HepG2 (cell line): Measurements from ENCODE around the gene HAX1. TPM values are rescaled to one million over a fixed set of nuclear protein-coding genes. Genes with fewer than 3 reads are reported as not detected.

Experiments
- ATAC-seq: fragments of 200-7000 bp; cut with Tn5 transposase; 3 replicates; pipeline ENCODE4 v1.9.1; 2020; ENCODE audit warnings: mild to moderate bottlenecking, moderate library complexity
- BruUV-seq: library from RNA; stranded (reverse); fragments of 400-500 nt; replicated peaks from 2 replicates; lab custom pipeline; 2021; lab: Mats Ljungman, UMichigan
- CTCF ChIA-PET: fragments of 300-600 bp; formaldehyde crosslinking; extraction: SDS; loops from one replicate; lab custom pipeline; 2021; ENCODE audit warnings: low total read pairs, inconsistent platforms, low intra/inter-chr PET ratio; lab: Yijun Ruan, JAX
- POLR2A ChIA-PET: fragments of 350-600 bp; sonication (Branson Sonifier 250); formaldehyde crosslinking; loops from one replicate; lab custom pipeline; 2020; ENCODE audit warnings: antibody characterized with exemption, inconsistent platforms; lab: Yijun Ruan, JAX
- DNase-seq: peaks from one replicate; pipeline ENCODE4 v3.0.0-alpha.2; 2015; ENCODE audit warnings: low spot score
- FAIRE-seq: peaks from 3 replicates; lab custom pipeline; 2011; peaks lifted over from hg19 to GRCh38; lab: Jason Lieb, UNC
- H2AFZ ChIP-seq: one replicate; pipeline ENCODE4 v1.6.1; 2011; ENCODE audit warnings: low read length, inconsistent platforms
- H3K27ac ChIP-seq: fragments of 300-600 bp; 3 replicates; pipeline ENCODE4 v1.8.0; 2011; ENCODE audit warnings: mixed run types, mild to moderate bottlenecking, mixed read lengths, low read length, inconsistent platforms; ENCODE audit not compliant: insufficient read depth; ENCODE audit errors: extremely low read length
- H3K27me3 ChIP-seq, 2 experiments: fragments of 200-600 bp in 1 of 2; 2 replicates in 1 of 2; 3 replicates in 1 of 2; pipeline versions ENCODE4 v1.6.0 to v1.8.0; 2011; ENCODE audit warnings: low read length in 2 of 2, mild to moderate bottlenecking in 2 of 2, moderate library complexity in 2 of 2, inconsistent platforms in 1 of 2; ENCODE audit not compliant: insufficient read depth in 2 of 2, control insufficient read depth in 1 of 2
- H3K36me3 ChIP-seq, 2 experiments: fragments of 200-600 bp in 1 of 2; replicated peaks in 1 of 2; 2 replicates in 1 of 2; 3 replicates in 1 of 2; pipeline versions ENCODE4 v1.5.1 to v1.8.0; 2011; ENCODE audit warnings: low read length in 2 of 2, inconsistent platforms in 1 of 2; ENCODE audit not compliant: insufficient read depth in 2 of 2, control insufficient read depth in 1 of 2
- H3K4me1 ChIP-seq: 2 replicates; pipeline ENCODE4 v1.5.1; 2012; ENCODE audit warnings: low read length, inconsistent platforms; ENCODE audit not compliant: insufficient read depth
- H3K4me2 ChIP-seq: 2 replicates; pipeline ENCODE4 v1.6.0; 2011; ENCODE audit warnings: low read depth, low read length, inconsistent platforms
- H3K4me3 ChIP-seq, 3 experiments: fragments of 200-600 bp in 1 of 3; sonication (generic), shearing (Covaris generic) in 1 of 3; replicated peaks in 1 of 3; 2 replicates each; pipeline ENCODE4 v1.5.1; 2011 to 2016; ENCODE audit warnings: low read length in 3 of 3, inconsistent platforms in 2 of 3, low read depth in 2 of 3, mild to moderate bottlenecking in 2 of 3, control low read depth in 1 of 3, mixed read lengths in 1 of 3; ENCODE audit not compliant: insufficient read depth in 1 of 3
- H3K79me2 ChIP-seq: one replicate; pipeline ENCODE4 v1.6.1; 2011; ENCODE audit warnings: low read length, inconsistent platforms; ENCODE audit not compliant: insufficient read depth
- H3K9ac ChIP-seq: 2 replicates; pipeline ENCODE4 v1.6.0; 2011; ENCODE audit warnings: mild to moderate bottlenecking, low read depth, low read length, inconsistent platforms; ENCODE audit not compliant: insufficient read depth
- H3K9me3 ChIP-seq: 2 replicates; pipeline ENCODE4 v1.5.1; 2012; ENCODE audit warnings: mild to moderate bottlenecking, low read length
- H4K20me1 ChIP-seq: 2 replicates; pipeline ENCODE4 v1.6.0; 2011; ENCODE audit warnings: inconsistent platforms, mild to moderate bottlenecking, low read length, moderate library complexity; ENCODE audit not compliant: insufficient read depth
- AGO1 ChIP-seq: fragments of 200-400 bp; formaldehyde crosslinking; IDR thresholded peaks from 2 replicates; pipeline ENCODE4 v1.6.1; 2017; ENCODE audit warnings: mild to moderate bottlenecking, low read depth, low read length, moderate library complexity; ENCODE audit not compliant: poor library complexity, severe bottlenecking
- AGO2 ChIP-seq: fragments of 200-400 bp; formaldehyde crosslinking; optimal IDR thresholded peaks from 2 replicates; pipeline ENCODE3; 2017; ENCODE audit warnings: mild to moderate bottlenecking, low read depth, low read length, moderate library complexity
- MAFF ChIP-seq: IDR thresholded peaks from 2 replicates; pipeline ENCODE4 v1.6.1; 2011; ENCODE audit warnings: low read depth, low read length, improper control_type of control experiment
- MAFK ChIP-seq, 2 experiments: IDR thresholded peaks in 1 of 2; conservative IDR thresholded peaks in 1 of 2; 2 replicates each; pipeline ENCODE4 v1.6.1; 2011; ENCODE audit warnings: improper control_type of control experiment in 2 of 2, low read length in 2 of 2
- ZBTB3 ChIP-seq: sonication (generic); formaldehyde crosslinking; IDR thresholded peaks from 2 replicates; pipeline ENCODE4 v1.4.0; 2020; ENCODE audit warnings: low read depth, mild to moderate bottlenecking, moderate library complexity, missing genetic modification reagents, borderline replicate concordance
- ZNF598 ChIP-seq: sonication (generic); formaldehyde crosslinking; IDR thresholded peaks from 2 replicates; pipeline ENCODE4 v1.5.1; 2020; ENCODE audit warnings: mild to moderate bottlenecking, missing genetic modification reagents, borderline replicate concordance
- ZNF747 ChIP-seq: sonication (generic); formaldehyde crosslinking; IDR thresholded peaks from 2 replicates; pipeline ENCODE4 v1.8.1; 2023; ENCODE audit warnings: missing genetic modification reagents, mild to moderate bottlenecking, borderline replicate concordance
- WGBS: methylation state at CpG from one replicate; pipeline ENCODE4 v1.1.6; 2017; ENCODE audit warnings: low lambda C conversion rate; 5-methylcytosine and 5-hydroxymethylcytosine counted together
- in situ Hi-C: cut with HindIII; loops from 2 replicates; pipeline ENCODE4 v1.10.0; 2017; ENCODE audit warnings: low pct_unique_long_range_greater_than_20kb; ENCODE audit not compliant: extremely low pct_ligation_motif_present
- intact Hi-C: fragments of 100-400 bp; cut with micrococcal nuclease; formaldehyde crosslinking; loops from one replicate; pipeline ENCODE4 v1.10.0; 2022; ENCODE audit not compliant: unreplicated experiment
- polyA plus RNA-seq, 8 experiments: library from polyadenylated mRNA; depleted of rRNA in 3 of 8; stranded (reverse) in 7 of 8; unstranded in 1 of 8; fragments of >200 nt; fragmentation: Illumina TruSeq in 4 of 8; extraction: Trizol in 4 of 8; gene quantifications; 2 replicates each; pipeline versions ENCODE4 v1.2.1 to v1.2.3, GENCODE V29; 2011 to 2016; ENCODE audit warnings: low read depth in 4 of 8, missing spikeins in 1 of 8, mixed read lengths in 1 of 8; ENCODE audit not compliant: insufficient read depth in 1 of 8
- total RNA-seq, 5 experiments: library from RNA; depleted of rRNA; stranded (reverse); fragments of >200 nt; fragmentation: Illumina TruSeq; extraction: Trizol; gene quantifications; 2 replicates each; pipeline ENCODE4 v1.2.3, GENCODE V29; 2016; ENCODE audit warnings: low read depth in 1 of 5
- TF ChIP-seq, protein P1 (sequence below), 2 experiments: sonication (generic) in 1 of 2; formaldehyde crosslinking in 1 of 2; IDR thresholded peaks; 2 replicates each; pipeline versions ENCODE4 v1.6.1 to v1.9.0; 2014 to 2022; ENCODE audit warnings: antibody characterized with exemption in 1 of 2, borderline replicate concordance in 1 of 2, inconsistent platforms in 1 of 2, low read depth in 1 of 2, missing genetic modification reagents in 1 of 2
- TF ChIP-seq, protein P2 (sequence below): sonication (generic); formaldehyde crosslinking; IDR thresholded peaks from 2 replicates; pipeline ENCODE4 v1.4.0; 2020; ENCODE audit warnings: missing genetic modification reagents, borderline replicate concordance
- TF ChIP-seq, protein P3 (sequence below), 2 experiments: IDR thresholded peaks; 2 replicates each; pipeline ENCODE4 v1.6.1; 2011 to 2012; ENCODE audit warnings: low read length in 2 of 2, borderline replicate concordance in 1 of 2, low read depth in 1 of 2, mild to moderate bottlenecking in 1 of 2, moderate library complexity in 1 of 2
- TF ChIP-seq, protein P4 (sequence below): sonication (generic); formaldehyde crosslinking; IDR thresholded peaks from 2 replicates; pipeline ENCODE4 v1.4.0; 2020; ENCODE audit warnings: mild to moderate bottlenecking, missing genetic modification reagents

Gene HAX1
- total and polyA plus RNA-seq, 2 of the 13 experiments (the other 11 are each of a cell fraction or from before 2014, with no cell fraction given) = 89.2 to 128 TPM

DNA sequence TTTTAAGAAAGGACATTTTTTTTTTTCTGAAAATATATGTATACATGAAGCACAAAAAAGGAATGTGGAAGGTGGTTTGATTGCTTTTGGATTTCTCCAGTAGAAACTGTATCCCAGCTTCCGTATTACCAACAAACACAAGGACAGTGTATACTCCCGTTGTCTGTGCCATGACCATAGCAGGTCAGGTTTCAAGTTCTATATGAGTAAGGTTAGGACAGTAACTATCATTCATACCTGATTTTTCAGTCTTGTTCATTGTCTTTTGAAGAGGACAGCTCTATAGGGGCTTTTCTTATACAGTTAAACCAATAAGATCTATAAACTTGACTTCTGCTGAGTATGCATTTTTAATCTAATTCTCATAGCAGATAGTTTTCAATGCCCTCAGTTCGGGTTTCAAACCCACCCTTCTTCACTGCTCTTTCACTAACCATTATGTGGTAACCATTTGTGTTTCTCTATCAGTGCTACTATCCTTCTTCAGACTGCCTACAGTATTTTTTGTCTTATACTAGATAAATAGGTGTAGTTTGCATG lies 32.1 kb upstream of the HAX1 start:
- intact Hi-C loops = no loop called here
- CTCF ChIA-PET = no interaction called here
- no TSS peak for BruUV-seq

More for the DNA sequence above, 32.1 kb upstream of the HAX1 start:
- H3K36me3 ChIP-seq = peaks cover 31 to 78% of the 10 kb centered on the region in 2 experiments
- H2AFZ ChIP-seq = no peak overlapping the region
- no peak overlapping the region for H3K9ac ChIP-seq
- peaks cover 53% of the 10 kb centered on the region for H3K4me1 ChIP-seq
- in situ Hi-C loops = no loop called here
- no peak overlapping the region for H3K27ac ChIP-seq
- POLR2A ChIA-PET = interaction anchor here (5.1 kb wide), 1 partner anchor 21 kb away, joined by 29 read pairs; the partner anchor contains the start of gene UBAP2L
- WGBS = 98% methylated on average over 3 of the region's 3 CpGs
- no peaks in the 10 kb centered on the region for H3K27me3 ChIP-seq
- FAIRE-seq (no peak), ATAC-seq (no peak), DNase-seq (no peak)
- TF ChIP-seq AGO1 = no peak
- TF ChIP-seq AGO2 = peak; percentile 28
- TF ChIP-seq, protein P1, sequence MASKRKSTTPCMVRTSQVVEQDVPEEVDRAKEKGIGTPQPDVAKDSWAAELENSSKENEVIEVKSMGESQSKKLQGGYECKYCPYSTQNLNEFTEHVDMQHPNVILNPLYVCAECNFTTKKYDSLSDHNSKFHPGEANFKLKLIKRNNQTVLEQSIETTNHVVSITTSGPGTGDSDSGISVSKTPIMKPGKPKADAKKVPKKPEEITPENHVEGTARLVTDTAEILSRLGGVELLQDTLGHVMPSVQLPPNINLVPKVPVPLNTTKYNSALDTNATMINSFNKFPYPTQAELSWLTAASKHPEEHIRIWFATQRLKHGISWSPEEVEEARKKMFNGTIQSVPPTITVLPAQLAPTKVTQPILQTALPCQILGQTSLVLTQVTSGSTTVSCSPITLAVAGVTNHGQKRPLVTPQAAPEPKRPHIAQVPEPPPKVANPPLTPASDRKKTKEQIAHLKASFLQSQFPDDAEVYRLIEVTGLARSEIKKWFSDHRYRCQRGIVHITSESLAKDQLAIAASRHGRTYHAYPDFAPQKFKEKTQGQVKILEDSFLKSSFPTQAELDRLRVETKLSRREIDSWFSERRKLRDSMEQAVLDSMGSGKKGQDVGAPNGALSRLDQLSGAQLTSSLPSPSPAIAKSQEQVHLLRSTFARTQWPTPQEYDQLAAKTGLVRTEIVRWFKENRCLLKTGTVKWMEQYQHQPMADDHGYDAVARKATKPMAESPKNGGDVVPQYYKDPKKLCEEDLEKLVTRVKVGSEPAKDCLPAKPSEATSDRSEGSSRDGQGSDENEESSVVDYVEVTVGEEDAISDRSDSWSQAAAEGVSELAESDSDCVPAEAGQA (IDR thresholded peaks at IDR 0.05; ENCODE audit: low read depth) = no peak
- TF ChIP-seq, protein P1 (CRISPR knock-in tag; IDR thresholded peaks at IDR 0.05; ENCODE audit: borderline replicate concordance) = no peak
- TF ChIP-seq, protein P2, sequence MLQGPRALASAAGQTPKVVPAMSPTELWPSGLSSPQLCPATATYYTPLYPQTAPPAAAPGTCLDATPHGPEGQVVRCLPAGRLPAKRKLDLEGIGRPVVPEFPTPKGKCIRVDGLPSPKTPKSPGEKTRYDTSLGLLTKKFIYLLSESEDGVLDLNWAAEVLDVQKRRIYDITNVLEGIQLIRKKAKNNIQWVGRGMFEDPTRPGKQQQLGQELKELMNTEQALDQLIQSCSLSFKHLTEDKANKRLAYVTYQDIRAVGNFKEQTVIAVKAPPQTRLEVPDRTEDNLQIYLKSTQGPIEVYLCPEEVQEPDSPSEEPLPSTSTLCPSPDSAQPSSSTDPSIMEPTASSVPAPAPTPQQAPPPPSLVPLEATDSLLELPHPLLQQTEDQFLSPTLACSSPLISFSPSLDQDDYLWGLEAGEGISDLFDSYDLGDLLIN (CRISPR knock-in tag) = no peak
- peak; percentile 92 to 97 for TF ChIP-seq MAFK (conservative IDR thresholded peaks at IDR 0.05 in 1 of 2, IDR thresholded peaks at IDR 0.05 in 1 of 2; ENCODE audit: low read length in 2 of 2)
- TF ChIP-seq ZNF747 = no peak
- no peak for TF ChIP-seq ZNF598
- TF ChIP-seq, protein P3, sequence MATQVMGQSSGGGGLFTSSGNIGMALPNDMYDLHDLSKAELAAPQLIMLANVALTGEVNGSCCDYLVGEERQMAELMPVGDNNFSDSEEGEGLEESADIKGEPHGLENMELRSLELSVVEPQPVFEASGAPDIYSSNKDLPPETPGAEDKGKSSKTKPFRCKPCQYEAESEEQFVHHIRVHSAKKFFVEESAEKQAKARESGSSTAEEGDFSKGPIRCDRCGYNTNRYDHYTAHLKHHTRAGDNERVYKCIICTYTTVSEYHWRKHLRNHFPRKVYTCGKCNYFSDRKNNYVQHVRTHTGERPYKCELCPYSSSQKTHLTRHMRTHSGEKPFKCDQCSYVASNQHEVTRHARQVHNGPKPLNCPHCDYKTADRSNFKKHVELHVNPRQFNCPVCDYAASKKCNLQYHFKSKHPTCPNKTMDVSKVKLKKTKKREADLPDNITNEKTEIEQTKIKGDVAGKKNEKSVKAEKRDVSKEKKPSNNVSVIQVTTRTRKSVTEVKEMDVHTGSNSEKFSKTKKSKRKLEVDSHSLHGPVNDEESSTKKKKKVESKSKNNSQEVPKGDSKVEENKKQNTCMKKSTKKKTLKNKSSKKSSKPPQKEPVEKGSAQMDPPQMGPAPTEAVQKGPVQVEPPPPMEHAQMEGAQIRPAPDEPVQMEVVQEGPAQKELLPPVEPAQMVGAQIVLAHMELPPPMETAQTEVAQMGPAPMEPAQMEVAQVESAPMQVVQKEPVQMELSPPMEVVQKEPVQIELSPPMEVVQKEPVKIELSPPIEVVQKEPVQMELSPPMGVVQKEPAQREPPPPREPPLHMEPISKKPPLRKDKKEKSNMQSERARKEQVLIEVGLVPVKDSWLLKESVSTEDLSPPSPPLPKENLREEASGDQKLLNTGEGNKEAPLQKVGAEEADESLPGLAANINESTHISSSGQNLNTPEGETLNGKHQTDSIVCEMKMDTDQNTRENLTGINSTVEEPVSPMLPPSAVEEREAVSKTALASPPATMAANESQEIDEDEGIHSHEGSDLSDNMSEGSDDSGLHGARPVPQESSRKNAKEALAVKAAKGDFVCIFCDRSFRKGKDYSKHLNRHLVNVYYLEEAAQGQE (IDR thresholded peaks at IDR 0.05; ENCODE audit: borderline replicate concordance in 1 of 2, low read depth in 1 of 2, low read length in 2 of 2) = no peak
- TF ChIP-seq, protein P4, sequence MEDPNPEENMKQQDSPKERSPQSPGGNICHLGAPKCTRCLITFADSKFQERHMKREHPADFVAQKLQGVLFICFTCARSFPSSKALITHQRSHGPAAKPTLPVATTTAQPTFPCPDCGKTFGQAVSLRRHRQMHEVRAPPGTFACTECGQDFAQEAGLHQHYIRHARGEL (CRISPR knock-in tag) = no peak
- peak; percentile 94 for TF ChIP-seq MAFF
- no peak for TF ChIP-seq ZBTB3 (CRISPR knock-in tag)
- H3K9me3 ChIP-seq = no peaks in the 10 kb centered on the region
- 0 out of 2 replicates have a peak, but pooled peaks cover 4% of the 10 kb centered on the region for H4K20me1 ChIP-seq
- H3K4me2 ChIP-seq = no peak overlapping the region
- H3K4me3 ChIP-seq = no peak overlapping the region
- peaks cover 29% of the 10 kb centered on the region for H3K79me2 ChIP-seq
